ENCODE results near the gene SNAPC3.
"Not testable (repeated sequence)": the region's sequence is repeated elsewhere in the genome, so short reads cannot be mapped to it uniquely, and the experiment has no call there.

Gene SNAPC3

GRCh38 chr9:15423231-15423985, 732 bp downstream of the SNAPC3 start:
- no peak for DNase-seq (ENCODE audit: extremely low spot score)
- no peak for TF ChIP-seq ELF4 (IDR thresholded peaks at IDR 0.05)
- TF ChIP-seq FOXM1 (IDR thresholded peaks at IDR 0.05; ENCODE audit: borderline replicate concordance) = no peak
- no peak for TF ChIP-seq NFRKB (IDR thresholded peaks at IDR 0.05)
- no peak for TF ChIP-seq FOXK2 (IDR thresholded peaks at IDR 0.05)
- TF ChIP-seq BHLHE40 (IDR thresholded peaks at IDR 0.05; ENCODE audit: borderline replicate concordance) = no peak
- no peak for TF ChIP-seq HDGF (IDR thresholded peaks at IDR 0.05; ENCODE audit: borderline replicate concordance)
- no peak for TF ChIP-seq TARDBP (IDR thresholded peaks at IDR 0.05)
- no peak for TF ChIP-seq SP1 (IDR thresholded peaks at IDR 0.05)
- POLR2A ChIA-PET = interaction anchor here (1.8 kb wide), 1 partner anchor 7 kb away, joined by 5 read pairs; no protein-coding TSS in a partner anchor

DNA sequence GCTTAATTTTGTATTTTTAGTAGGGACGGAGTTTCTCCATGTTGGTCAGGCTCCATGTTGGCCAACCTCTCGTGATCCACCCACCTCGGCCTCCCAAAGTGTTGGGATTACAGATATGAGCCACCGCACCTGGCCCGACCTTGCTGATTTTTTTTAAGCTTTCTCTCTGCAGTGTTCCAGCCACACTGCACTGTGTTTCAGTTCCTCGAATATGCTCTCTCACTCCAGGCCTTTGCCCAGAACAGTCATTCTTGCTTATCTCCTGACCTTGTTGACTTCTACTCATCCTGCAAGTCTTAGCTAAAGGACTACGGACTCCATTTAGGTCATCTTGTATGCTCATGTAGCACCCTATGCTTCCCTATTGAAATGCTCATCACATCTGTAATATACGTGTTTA, 3.3 kb downstream of the SNAPC3 start:
- CTCF ChIA-PET = no interaction called here
- DNase-seq (ENCODE audit: extremely low spot score) = no peak
- no peak for TF ChIP-seq L3MBTL2 (conservative IDR thresholded peaks at IDR 0.05)
- TF ChIP-seq FOXK2 (IDR thresholded peaks at IDR 0.05) = no peak
- TF ChIP-seq HDGF (IDR thresholded peaks at IDR 0.05; ENCODE audit: borderline replicate concordance) = no peak
- no peak for TF ChIP-seq ELF4 (IDR thresholded peaks at IDR 0.05)
- TF ChIP-seq SUZ12 (IDR thresholded peaks at IDR 0.05) = no peak
- TF ChIP-seq BHLHE40 (IDR thresholded peaks at IDR 0.05; ENCODE audit: borderline replicate concordance) = no peak
- TF ChIP-seq FOXA1 (IDR thresholded peaks at IDR 0.05) = no peak
- TF ChIP-seq CTBP1 (IDR thresholded peaks at IDR 0.05; ENCODE audit: borderline replicate concordance) = no peak
- no peak for TF ChIP-seq FOXM1 (IDR thresholded peaks at IDR 0.05; ENCODE audit: borderline replicate concordance)
- TF ChIP-seq TARDBP (IDR thresholded peaks at IDR 0.05) = no peak
- POLR2A ChIA-PET = no interaction called here

More at GRCh38 chr9:15423231-15423985, 732 bp downstream of the SNAPC3 start:
- CTCF ChIA-PET = no interaction called here

DNA sequence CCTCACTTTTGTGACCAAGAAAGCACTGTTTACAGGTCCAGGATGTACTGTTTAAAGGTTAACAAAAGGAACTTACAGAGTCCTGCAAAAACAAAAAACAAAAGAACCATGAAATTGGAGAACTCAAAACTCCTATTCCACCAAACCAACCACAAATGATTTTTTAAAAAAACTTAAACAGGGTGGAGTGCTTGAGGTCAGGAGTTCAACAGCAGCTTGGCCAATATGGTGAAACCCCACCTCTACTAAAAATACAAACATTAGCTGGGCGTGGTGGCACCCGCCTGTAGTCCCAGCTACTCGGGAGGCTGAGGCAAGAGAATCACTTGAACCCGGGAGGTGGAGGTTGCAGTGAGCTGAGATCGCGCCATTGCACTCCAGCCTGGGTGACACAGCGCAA, 5.0 kb downstream of the SNAPC3 start:
- POLR2A ChIA-PET = not testable (repeated sequence)

GRCh38 chr9:15430920-15431844, 8.5 kb downstream of the SNAPC3 start:
- TF ChIP-seq FOXA1 (IDR thresholded peaks at IDR 0.05) = no peak
- TF ChIP-seq FOXM1 (IDR thresholded peaks at IDR 0.05; ENCODE audit: borderline replicate concordance) = no peak
- TF ChIP-seq CTBP1 (IDR thresholded peaks at IDR 0.05; ENCODE audit: borderline replicate concordance) = no peak
- TF ChIP-seq BHLHE40 (IDR thresholded peaks at IDR 0.05; ENCODE audit: borderline replicate concordance) = no peak
- TF ChIP-seq ELF4 (IDR thresholded peaks at IDR 0.05) = no peak
- TF ChIP-seq NFRKB (IDR thresholded peaks at IDR 0.05) = no peak
- no peak for TF ChIP-seq SUZ12 (IDR thresholded peaks at IDR 0.05)
- TF ChIP-seq ZNF384 (IDR thresholded peaks at IDR 0.05) = no peak
- TF ChIP-seq PKNOX1 (IDR thresholded peaks at IDR 0.05) = no peak
- TF ChIP-seq FOXK2 (IDR thresholded peaks at IDR 0.05) = no peak
- no peak for TF ChIP-seq SP1 (IDR thresholded peaks at IDR 0.05)
- no peak for TF ChIP-seq L3MBTL2 (conservative IDR thresholded peaks at IDR 0.05)
- TF ChIP-seq HDGF (IDR thresholded peaks at IDR 0.05; ENCODE audit: borderline replicate concordance) = no peak
- no peak for TF ChIP-seq TARDBP (IDR thresholded peaks at IDR 0.05)
- TF ChIP-seq LEF1 (IDR thresholded peaks at IDR 0.05; ENCODE audit: borderline replicate concordance) = no peak
- ChIA-PET POLR2A (interaction anchor here (1.4 kb wide), 1 partner anchor 9 kb away, joined by 5 read pairs; the partner anchor contains the start of gene SNAPC3), CTCF (no interaction called here)
- DNase-seq (ENCODE audit: extremely low spot score) = no peak

More for the DNA sequence above, 5.0 kb downstream of the SNAPC3 start:
- CTCF ChIA-PET; DNase-seq (ENCODE audit: extremely low spot score): not testable (repeated sequence)

- no peak for DNase-seq (ENCODE audit: extremely low spot score)
- CTCF ChIA-PET = no interaction called here
- TF ChIP-seq ELF4 (IDR thresholded peaks at IDR 0.05) = no peak
- no peak for TF ChIP-seq FOXK2 (IDR thresholded peaks at IDR 0.05)
- TF ChIP-seq PKNOX1 (IDR thresholded peaks at IDR 0.05) = no peak
- no peak for TF ChIP-seq TARDBP (IDR thresholded peaks at IDR 0.05)
- no peak for TF ChIP-seq LEF1 (IDR thresholded peaks at IDR 0.05; ENCODE audit: borderline replicate concordance)
- TF ChIP-seq ARNT (IDR thresholded peaks at IDR 0.05) = no peak
- TF ChIP-seq CTBP1 (IDR thresholded peaks at IDR 0.05; ENCODE audit: borderline replicate concordance) = no peak
- no peak for TF ChIP-seq SP1 (IDR thresholded peaks at IDR 0.05)
- POLR2A ChIA-PET = no interaction called here
These were observed 10.5 kb downstream of the SNAPC3 start for GRCh38 chr9:15433191-15433590.

DNA sequence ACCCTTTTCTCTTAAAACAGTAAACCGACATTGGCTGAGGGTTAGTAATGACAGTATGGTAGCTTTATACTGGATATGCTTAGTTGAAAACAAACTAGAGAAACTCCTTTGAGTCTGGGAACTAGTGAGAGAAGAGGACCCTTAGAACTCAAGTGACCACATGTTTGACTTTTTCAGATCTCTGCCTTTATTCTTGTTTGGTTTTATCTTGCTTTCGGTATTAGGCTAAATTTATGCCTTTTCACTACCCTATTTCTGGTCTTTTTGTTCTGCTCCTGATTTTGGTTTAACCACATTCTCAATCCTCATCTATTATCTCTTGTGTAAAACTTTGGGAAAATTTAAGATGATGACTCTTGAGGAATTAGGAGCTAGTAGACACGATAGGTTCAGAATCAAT, 11.0 kb downstream of the SNAPC3 start:
- POLR2A ChIA-PET = no interaction called here

More for the DNA sequence above, 11.0 kb downstream of the SNAPC3 start:
- no peak for TF ChIP-seq ZNF384 (IDR thresholded peaks at IDR 0.05)
- no peak for TF ChIP-seq ARNT (IDR thresholded peaks at IDR 0.05)
- no peak for TF ChIP-seq CTBP1 (IDR thresholded peaks at IDR 0.05; ENCODE audit: borderline replicate concordance)
- no peak for TF ChIP-seq TARDBP (IDR thresholded peaks at IDR 0.05)
- TF ChIP-seq SP1 (IDR thresholded peaks at IDR 0.05) = no peak
- no peak for TF ChIP-seq FOXK2 (IDR thresholded peaks at IDR 0.05)
- TF ChIP-seq FOXM1 (IDR thresholded peaks at IDR 0.05; ENCODE audit: borderline replicate concordance) = no peak
- TF ChIP-seq HDGF (IDR thresholded peaks at IDR 0.05; ENCODE audit: borderline replicate concordance) = no peak
- TF ChIP-seq FOXA1 (IDR thresholded peaks at IDR 0.05) = no peak
- TF ChIP-seq NFRKB (IDR thresholded peaks at IDR 0.05) = no peak
- TF ChIP-seq L3MBTL2 (conservative IDR thresholded peaks at IDR 0.05) = no peak
- TF ChIP-seq ELF4 (IDR thresholded peaks at IDR 0.05) = no peak
- no peak for TF ChIP-seq PKNOX1 (IDR thresholded peaks at IDR 0.05)
- no peak for TF ChIP-seq LEF1 (IDR thresholded peaks at IDR 0.05; ENCODE audit: borderline replicate concordance)
- TF ChIP-seq BHLHE40 (IDR thresholded peaks at IDR 0.05; ENCODE audit: borderline replicate concordance) = no peak
- no peak for TF ChIP-seq SUZ12 (IDR thresholded peaks at IDR 0.05)
- CTCF ChIA-PET = no interaction called here
- DNase-seq (ENCODE audit: extremely low spot score) = no peak
